HG03159 (cell line): ENCODE results near the gene DAB2.
A peak's percentile ranks its signal among the peaks of the same experiment; 100 is the strongest.

Experiments
- ATAC-seq: cut with Tn5 transposase; IDR thresholded peaks from one replicate; pipeline ENCODE4 v1.9.1; 2021; ENCODE audit warnings: mild to moderate bottlenecking, moderate library complexity; ENCODE audit not compliant: unreplicated experiment

DAB2 gene

GRCh38 chr5:39394946-39395345, 29.8 kb downstream of the DAB2 start:
- no peak for ATAC-seq

GRCh38 chr5:39390945-39391344, 33.8 kb downstream of the DAB2 start:
- ATAC-seq = no peak

- no peak for ATAC-seq
Observed at GRCh38 chr5:39387293-39387692, 37.5 kb downstream of the DAB2 start.

GRCh38 chr5:39384271-39384670, 40.5 kb downstream of the DAB2 start:
- no peak for ATAC-seq

- no peak for ATAC-seq
Observed at GRCh38 chr5:39381376-39381775, 43.4 kb downstream of the DAB2 start.

- no peak for ATAC-seq
Observed at GRCh38 chr5:39379693-39380092, 45.1 kb downstream of the DAB2 start.

GRCh38 chr5:39377613-39378012, 47.2 kb downstream of the DAB2 start:
- no peak for ATAC-seq

GRCh38 chr5:39376293-39376714, 48.5 kb downstream of the DAB2 start:
- ATAC-seq = peak; percentile 71

GRCh38 chr5:39373791-39374190, 51.0 kb downstream of the DAB2 start:
- no peak for ATAC-seq

- no peak for ATAC-seq
Observed at GRCh38 chr5:39371367-39371635, 53.5 kb downstream of the DAB2 start.

- no peak for ATAC-seq
Observed at GRCh38 chr5:39370555-39371366, 54.0 kb downstream of the DAB2 start.

GRCh38 chr5:39369123-39369815, 55.5 kb downstream of the DAB2 start:
- no peak for ATAC-seq

- no peak for ATAC-seq
Observed at GRCh38 chr5:39368116-39368515, 56.7 kb downstream of the DAB2 start.

- ATAC-seq = no peak
Observed at GRCh38 chr5:39367711-39368110, 57.1 kb downstream of the DAB2 start.

GRCh38 chr5:39364367-39364766, 60.4 kb downstream of the DAB2 start, which contains the start of gene C9:
TSS of gene C9 (minus strand) at chr5:39364495. CDS start at chr5:39364464, 31 bp downstream.
- ATAC-seq = no peak

- no peak for ATAC-seq
Observed at GRCh38 chr5:39363217-39363616, 61.6 kb downstream of the DAB2 start.

GRCh38 chr5:39362646-39363045, 62.1 kb downstream of the DAB2 start:
- ATAC-seq = no peak

- ATAC-seq = no peak
Observed at GRCh38 chr5:39361306-39361705, 63.5 kb downstream of the DAB2 start.

- ATAC-seq = no peak
Observed at GRCh38 chr5:39360471-39361111, 64.2 kb downstream of the DAB2 start.

GRCh38 chr5:39356263-39356662, 68.5 kb downstream of the DAB2 start:
- no peak for ATAC-seq

- ATAC-seq = no peak
Observed at GRCh38 chr5:39355324-39355723, 69.5 kb downstream of the DAB2 start.
